Fibroblast of the aortic adventitia (primary cell): ENCODE data around the gene KRTCAP3. TPM values are rescaled to one million over a fixed set of nuclear protein-coding genes. Genes with fewer than 3 reads are reported as not detected.

Source experiments
- DNase-seq: peaks from one replicate; pipeline ENCODE4 v3.0.0-alpha.2; 2010; ENCODE audit warnings: low read depth
- H3K4me3 ChIP-seq: 2 replicates; pipeline ENCODE4 v1.5.1; 2011; ENCODE audit warnings: low read depth, mild to moderate bottlenecking, control low read depth, low read length, moderate library complexity
- CTCF ChIP-seq: IDR thresholded peaks from 2 replicates; pipeline ENCODE4 v1.5.1; 2011; ENCODE audit warnings: mild to moderate bottlenecking, low read length, control low read depth, inconsistent platforms; ENCODE audit not compliant: insufficient read depth
- total RNA-seq: library from RNA; depleted of rRNA; stranded (reverse); fragments of >200 nt; gene quantifications from 2 replicates; pipeline ENCODE4 v1.2.3, GENCODE V29; 2012; ENCODE audit warnings: low replicate concordance

The KRTCAP3 gene
- total RNA-seq, 1 donor = not detected

GRCh38 chr2:27408601-27409320, 33.4 kb upstream of the KRTCAP3 start:
- peak overlapping the region; percentile 87 for H3K4me3 ChIP-seq
- no peak for TF ChIP-seq CTCF
- DNase-seq = peak; percentile 15

GRCh38 chr2:27409321-27410073, 32.7 kb upstream of the KRTCAP3 start, which contains the start of gene PPM1G:
Gene PPM1G (minus strand): TSS chr2:27409591. CDS start chr2:27409422, 169 bp downstream.
- TF ChIP-seq CTCF = no peak
- peak within 1 kb of the TSS; percentile 87 for H3K4me3 ChIP-seq
- DNase-seq = peak; percentile 85

- no peak for DNase-seq
- no peak overlapping the region for H3K4me3 ChIP-seq
- TF ChIP-seq CTCF = no peak
Measured at GRCh38 chr2:27412419-27413152, 29.6 kb upstream of the KRTCAP3 start.

DNA sequence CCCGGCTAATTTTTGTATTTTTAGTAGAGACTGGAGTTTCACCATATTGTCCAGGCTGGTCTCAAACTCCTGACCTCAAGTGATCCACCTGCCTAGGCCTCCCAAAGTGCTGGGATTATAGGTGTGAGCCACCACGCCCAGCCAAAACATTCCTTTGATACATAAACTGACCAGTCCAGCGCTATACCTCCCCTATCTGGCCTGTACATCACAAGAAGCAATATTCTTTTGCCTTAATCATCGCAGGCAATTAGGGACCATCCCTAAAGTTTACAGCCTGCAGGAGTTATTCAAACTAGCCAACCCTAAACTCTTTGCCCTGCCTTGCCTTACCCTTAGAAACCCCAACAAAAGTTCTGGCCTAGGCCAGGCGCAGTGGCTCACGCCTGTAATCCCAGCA, 26.0 kb upstream of the KRTCAP3 start:
- no peak for TF ChIP-seq CTCF
- no peak for DNase-seq

GRCh38 chr2:27420996-27421395, 21.2 kb upstream of the KRTCAP3 start:
- DNase-seq = no peak
- TF ChIP-seq CTCF = no peak

More for the DNA sequence above, 26.0 kb upstream of the KRTCAP3 start:
- H3K4me3 ChIP-seq = no peak overlapping the region

DNA sequence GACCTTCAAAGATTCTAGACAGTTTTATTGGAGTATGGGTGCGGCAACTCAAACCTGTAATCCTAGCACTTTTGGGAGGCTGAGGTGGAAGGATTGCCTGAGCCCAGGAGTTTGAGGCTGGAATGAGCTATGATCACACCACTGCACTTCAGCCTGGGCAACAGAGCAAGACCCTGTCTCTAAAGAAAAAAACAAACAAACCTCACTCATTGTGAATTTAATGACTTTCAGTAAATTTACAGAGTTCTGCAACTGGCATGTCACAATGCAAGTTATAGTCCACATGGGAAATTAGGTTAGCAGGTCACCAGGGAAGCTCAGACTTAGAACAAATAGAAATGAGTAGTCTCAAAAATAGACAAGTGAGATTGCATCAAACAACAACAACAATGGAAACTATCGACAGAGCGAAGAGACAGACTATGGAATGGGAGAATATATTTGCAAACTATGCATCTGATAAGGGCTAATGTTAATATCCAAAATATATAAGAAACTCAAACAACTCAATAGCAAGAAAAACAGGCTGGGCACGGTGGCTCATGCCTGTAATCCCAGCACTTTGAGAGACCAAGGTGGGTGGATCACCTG, 20.4 kb upstream of the KRTCAP3 start:
- TF ChIP-seq CTCF = no peak
- no peak for DNase-seq
- no peak overlapping the region for H3K4me3 ChIP-seq

More at GRCh38 chr2:27420996-27421395, 21.2 kb upstream of the KRTCAP3 start:
- H3K4me3 ChIP-seq = no peak overlapping the region
